GM19324 (cell line): ENCODE results near the gene MBNL1.

Experiments
- ATAC-seq: cut with Tn5 transposase; IDR thresholded peaks from one replicate; pipeline ENCODE4 v1.9.1; 2021; ENCODE audit warnings: mild to moderate bottlenecking, moderate library complexity; ENCODE audit not compliant: unreplicated experiment, low FRiP score

Gene MBNL1

GRCh38 chr3:152339881-152340505 lies 71.3 kb downstream of the MBNL1 start:
- ATAC-seq: no peak

DNA sequence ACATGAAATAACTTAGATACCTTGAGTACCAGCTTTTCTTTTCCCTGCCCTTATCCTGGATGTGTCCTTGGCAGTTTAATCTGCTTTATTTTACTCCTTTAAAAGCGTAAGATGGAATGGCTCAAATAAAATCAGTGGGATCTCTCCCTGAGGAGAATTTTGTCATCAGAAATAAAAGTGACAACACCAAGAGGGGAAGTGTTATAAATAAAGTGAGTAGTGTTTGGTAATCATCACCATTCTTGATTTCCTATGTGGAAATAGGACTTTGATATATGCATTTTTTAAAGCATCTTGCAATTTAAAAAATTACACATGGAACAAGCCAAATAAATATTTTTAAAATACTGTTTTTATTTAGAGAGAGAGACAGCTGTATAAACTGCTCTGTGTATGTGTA lies 76.5 kb downstream of the MBNL1 start:
- ATAC-seq: no peak

- no peak for ATAC-seq
Observed at GRCh38 chr3:152346058-152346457, 77.3 kb downstream of the MBNL1 start.

- ATAC-seq: no peak
Observed at GRCh38 chr3:152346740-152347139, 78.0 kb downstream of the MBNL1 start.

- no peak for ATAC-seq
Observed at GRCh38 chr3:152348436-152349177, 79.9 kb downstream of the MBNL1 start.

- ATAC-seq: no peak
Observed at GRCh38 chr3:152349392-152349791, 80.7 kb downstream of the MBNL1 start.

- ATAC-seq: no peak
Observed at GRCh38 chr3:152350139-152350538, 81.4 kb downstream of the MBNL1 start.

GRCh38 chr3:152350776-152351175 lies 82.0 kb downstream of the MBNL1 start:
- ATAC-seq: no peak

GRCh38 chr3:152352554-152352953 lies 83.8 kb downstream of the MBNL1 start:
- no peak for ATAC-seq

DNA sequence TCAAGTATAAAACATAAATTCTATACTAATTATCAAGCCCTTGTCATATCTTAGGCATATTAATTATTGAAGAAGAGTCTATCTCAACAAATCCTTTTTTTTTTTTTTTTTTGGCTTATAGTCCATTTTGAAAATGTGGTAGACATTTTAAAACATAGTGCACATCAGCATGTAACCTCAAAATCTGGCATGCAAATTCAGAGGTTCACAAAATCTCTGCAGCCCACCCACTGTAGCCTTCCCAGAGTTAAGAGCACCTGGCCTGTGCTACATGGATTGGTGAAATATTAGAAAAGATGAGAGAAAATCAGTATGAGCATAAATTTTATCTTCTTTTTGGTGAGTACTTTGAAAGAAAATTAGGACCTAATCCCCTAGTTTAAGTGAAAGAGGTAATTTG lies 84.8 kb downstream of the MBNL1 start:
- ATAC-seq: no peak

- no peak for ATAC-seq
Observed at GRCh38 chr3:152355744-152356665, 87.3 kb downstream of the MBNL1 start.

DNA sequence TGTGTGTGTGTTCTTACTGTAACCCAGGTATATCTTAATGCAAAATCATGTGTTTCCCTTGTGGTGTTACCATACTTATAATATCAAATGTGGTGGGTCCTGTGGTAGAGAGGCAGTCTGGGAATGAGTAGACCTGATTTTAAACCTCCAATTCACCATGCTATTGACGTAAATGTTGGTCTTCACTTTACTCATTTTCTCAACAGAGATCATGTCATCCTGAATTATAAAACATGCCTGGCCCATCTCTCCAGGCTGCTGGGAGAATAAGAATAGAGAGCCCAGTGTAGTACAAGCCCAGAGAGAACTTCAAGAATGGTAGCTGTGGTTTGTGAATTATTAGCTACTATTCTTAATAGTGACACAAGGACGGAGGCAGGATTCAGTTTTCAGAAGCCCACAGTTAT lies 88.1 kb downstream of the MBNL1 start:
- peak; percentile 45 for ATAC-seq

DNA sequence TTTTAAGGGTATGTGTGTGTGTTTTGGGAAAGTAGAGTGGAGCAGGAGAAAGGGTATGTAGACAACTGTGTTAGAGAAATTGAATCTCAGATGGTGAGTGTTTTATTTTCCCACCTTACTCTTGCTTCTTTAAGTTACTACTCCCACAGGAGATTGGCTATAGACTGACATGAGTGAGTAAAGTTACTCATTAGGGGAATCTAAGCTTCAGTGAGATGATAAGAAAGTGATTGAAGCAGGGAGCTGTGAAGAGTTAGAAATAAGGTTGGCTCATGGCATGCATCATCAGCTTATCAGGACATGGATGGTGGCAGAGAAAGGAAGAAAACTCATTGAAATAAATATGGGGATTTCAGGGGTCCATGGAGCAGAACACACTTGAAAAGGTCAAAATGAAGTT lies 88.9 kb downstream of the MBNL1 start:
- ATAC-seq: no peak

GRCh38 chr3:152359385-152360248 lies 90.9 kb downstream of the MBNL1 start:
- no peak for ATAC-seq

DNA sequence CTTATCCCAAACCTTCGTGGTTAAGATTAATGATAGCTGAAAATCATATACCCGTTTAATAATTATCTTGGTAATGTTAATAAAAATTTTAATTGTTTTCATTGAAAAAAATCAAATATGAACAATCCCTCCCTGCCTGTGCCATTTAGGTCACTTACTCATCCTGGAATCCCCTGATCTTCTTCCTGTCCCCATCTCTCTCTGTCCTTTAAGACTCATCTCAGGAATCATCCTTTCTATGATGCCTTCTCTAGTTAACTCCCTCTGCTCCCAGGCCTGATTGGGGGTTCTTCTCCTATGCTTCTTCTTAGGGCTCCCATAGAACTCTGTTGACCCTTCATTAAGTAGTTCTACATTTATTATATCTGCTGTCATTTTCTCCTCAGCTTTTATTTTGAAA lies 91.6 kb downstream of the MBNL1 start:
- no peak for ATAC-seq

DNA sequence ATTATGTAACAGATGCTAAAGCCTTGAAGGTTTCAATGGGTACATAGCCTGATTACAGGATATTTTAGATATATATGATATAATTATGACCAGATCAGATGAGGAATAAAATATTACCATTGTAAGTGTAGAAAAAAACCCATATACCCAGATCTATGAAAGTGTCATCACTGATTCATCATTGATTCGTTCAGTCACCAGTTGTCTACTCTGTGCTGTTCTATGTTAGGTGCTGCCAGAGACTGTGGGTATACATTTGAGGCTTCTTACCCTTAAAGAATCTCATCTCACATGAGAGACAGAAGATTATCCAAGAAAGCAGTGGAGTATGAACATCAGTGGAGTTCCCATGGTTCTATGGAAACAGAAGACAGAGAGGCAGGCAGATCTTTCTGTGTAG lies 92.2 kb downstream of the MBNL1 start:
- ATAC-seq: no peak

DNA sequence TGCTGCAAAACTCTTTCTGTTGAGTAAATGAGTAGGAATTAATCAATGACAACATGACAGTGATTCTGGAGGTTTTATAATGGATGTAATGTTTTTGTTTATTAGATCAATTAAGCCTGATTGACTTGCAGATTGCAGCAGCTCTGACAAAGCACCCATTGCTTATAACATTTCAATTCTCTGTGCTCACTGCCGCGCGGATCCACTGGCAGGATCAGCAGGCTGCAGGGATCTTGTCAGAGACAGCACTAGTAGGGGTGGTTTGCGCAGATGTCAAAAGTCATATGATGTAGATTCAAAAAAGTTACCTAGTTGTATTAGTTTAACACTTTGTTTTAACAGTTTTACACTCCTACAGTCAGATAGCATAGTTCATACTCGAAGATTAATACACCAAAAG lies 93.4 kb downstream of the MBNL1 start:
- no peak for ATAC-seq

DNA sequence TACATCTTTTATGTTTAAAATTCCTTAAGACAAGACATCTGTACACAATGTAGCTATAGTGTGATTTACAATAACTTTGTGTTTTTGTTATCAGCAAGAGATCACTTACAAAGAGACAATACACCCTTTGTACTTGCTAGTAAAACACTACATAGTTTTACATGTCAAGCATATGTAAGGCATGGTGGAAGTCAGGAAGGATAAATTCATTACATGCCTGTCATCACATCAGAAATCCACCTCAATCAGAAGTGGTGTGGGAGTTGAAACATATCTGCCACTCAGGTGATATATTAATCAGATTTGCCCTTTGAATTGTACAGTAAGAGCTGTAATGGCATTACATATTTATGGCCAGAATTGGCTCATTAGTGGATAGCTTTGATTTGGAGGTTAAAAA lies 95.5 kb downstream of the MBNL1 start:
- no peak for ATAC-seq

GRCh38 chr3:152365126-152365525 lies 96.4 kb downstream of the MBNL1 start:
- ATAC-seq: no peak
